Ovary (tissue), 9 donors: ENCODE results near the gene CEP128. TPM values are rescaled to one million over a fixed set of nuclear protein-coding genes. Genes with fewer than 3 reads are reported as not detected.

Source experiments
- DNase-seq, 5 donors: peaks; one replicate each; pipeline ENCODE4 v3.0.0-alpha.2; 2019 to 2020
- H3K27ac ChIP-seq, 2 donors: fragments of 200-600 bp; one replicate each; pipeline versions ENCODE4 v1.5.1 to v1.8.0; 2019 to 2022
- H3K27me3 ChIP-seq: fragments of 200-600 bp; one replicate; pipeline ENCODE4 v1.8.0; 2022
- H3K36me3 ChIP-seq: fragments of 200-600 bp; sonication (generic); one replicate; pipeline ENCODE4 v1.5.1; 2019
- H3K4me1 ChIP-seq: one replicate; pipeline ENCODE4 v1.8.1; 2013; ENCODE audit warnings: mild to moderate bottlenecking, moderate library complexity; ENCODE audit not compliant: insufficient read depth
- H3K4me3 ChIP-seq: fragments of 200-600 bp; sonication (generic); one replicate; pipeline ENCODE4 v1.5.1; 2017
- H3K9me3 ChIP-seq, 2 donors: fragments of 200-600 bp in 1 of 2; sonication (generic) in 1 of 2; one replicate each; pipeline versions ENCODE4 v1.5.1 to v1.8.1; 2013 to 2019; ENCODE audit warnings: mild to moderate bottlenecking in 1 of 2, moderate library complexity in 1 of 2
- CTCF ChIP-seq, 3 donors: fragments of 450-650 bp in 2 of 3; fragments of 200-600 bp in 1 of 3; IDR thresholded peaks; one replicate each; pipeline versions ENCODE4 v1.5.1 to v1.8.0; 2016 to 2022; ENCODE audit warnings: antibody characterized with exemption in 3 of 3, mild to moderate bottlenecking in 1 of 3
- EP300 ChIP-seq: sonication (generic); formaldehyde crosslinking; IDR thresholded peaks from one replicate; pipeline ENCODE4 v1.6.1; 2017; ENCODE audit warnings: antibody characterized with exemption
- POLR2A ChIP-seq: fragments of 450-650 bp; IDR thresholded peaks from one replicate; pipeline ENCODE4 v1.6.1; 2017; ENCODE audit warnings: antibody characterized with exemption, mild to moderate bottlenecking, moderate library complexity
- WGBS, 3 donors: extraction: QIAGEN DNeasy Blood & Tissue Kit in 1 of 3; methylation state at CpG; one replicate each; pipeline versions ENCODE4 v1.1.5 to v1.1.7; 2013 to 2017; 5-methylcytosine and 5-hydroxymethylcytosine counted together
- intact Hi-C, 4 donors: fragments of 100-400 bp; cut with DNase I; formaldehyde crosslinking; loops; one replicate each; pipeline versions ENCODE4 v1.11.0 to v1.15.1; 2022 to 2023
- polyA plus RNA-seq, 2 donors: library from polyadenylated mRNA; stranded (reverse); fragments of 200-250 nt in 1 of 2; fragments of 350-450 nt in 1 of 2; fragmentation: Illumina TruSeq in 1 of 2; extraction: RNeasy Lipid Tissue Mini Kit (QIAGEN cat#74804) in 1 of 2; gene quantifications; one replicate each; pipeline ENCODE4 v1.2.3, GENCODE V29; 2013 to 2014
- total RNA-seq, 7 donors: library from RNA; depleted of rRNA in 2 of 7; stranded (reverse); fragments of >200 nt in 2 of 7; fragmentation: NEBNext Ultra II Directional in 3 of 7; extraction: Animal tissue kit (Norgen Biotek cat#: 25700) in 3 of 7; gene quantifications; one replicate each; pipeline versions ENCODE4 v1.1.0 to v1.2.4, GENCODE V29; 2016 to 2023
- donor health status: DM: no; HTN: no; CAD: no; lungs with moderate emphysema.
- donor health status: DM: no; HTN: no; CAD: no.
- donor health status: Bipolar disorder and iron deficiency.
- donor health status: DM: yes; HTN: yes; CAD: no.
- donor health status: DM: no; HTN: no; CAD: no.
- donor health status: DM: yes; HTN: yes; CAD: no.

The CEP128 gene
- total and polyA plus RNA-seq, 9 donors = 1.5 to 14.3 (median 6.4) TPM

DNA sequence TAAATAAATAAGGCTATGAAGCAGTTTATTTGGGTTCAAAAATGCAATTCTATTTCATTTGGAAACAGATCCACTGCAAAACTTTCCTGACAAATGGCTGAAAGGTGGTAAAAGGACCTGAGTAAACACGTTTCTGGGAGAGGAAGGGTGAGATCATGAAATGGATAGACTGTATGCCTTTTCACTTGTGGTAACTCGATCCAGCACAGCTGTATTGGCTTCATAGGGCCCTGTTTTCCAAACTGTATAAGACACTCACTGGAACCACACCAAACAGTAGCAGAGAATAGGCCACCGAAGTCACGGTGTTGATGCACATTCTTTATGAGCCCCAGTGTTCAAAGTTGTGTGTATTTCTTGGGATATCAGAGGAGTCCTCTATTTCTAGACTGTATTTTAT lies 405.1 kb downstream of the CEP128 start:
- no peak for DNase-seq

DNA sequence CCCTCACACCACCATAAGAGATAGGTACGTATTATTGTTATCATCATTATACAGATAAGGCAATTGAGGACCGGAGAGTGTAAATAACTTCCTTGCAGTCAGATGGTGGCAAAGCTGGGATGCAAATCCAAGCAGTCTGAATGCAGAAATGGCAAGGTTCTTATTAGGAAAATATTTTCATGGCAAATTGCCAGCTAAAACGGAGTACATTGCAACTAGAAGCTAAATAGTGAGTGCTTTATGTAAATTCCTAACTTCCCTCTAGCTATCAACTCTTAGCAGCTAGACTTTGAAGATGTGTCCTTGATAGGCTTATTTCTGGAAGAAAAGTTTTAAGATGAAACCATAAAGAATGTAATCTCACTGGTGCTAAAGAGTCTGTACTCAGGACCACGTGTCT lies 406.4 kb downstream of the CEP128 start:
- Histone ChIP-seq H3K4me1 (no peaks in the 10 kb centered on the region), H3K27ac (no peak overlapping the region), H3K27me3 (no peaks in the 10 kb centered on the region), H3K9me3 (no peaks in the 10 kb centered on the region), H3K36me3 (no peaks in the 10 kb centered on the region), H3K4me3 (no peak overlapping the region)
- TF ChIP-seq POLR2A (no peak), EP300 (no peak), CTCF (IDR thresholded peaks at IDR 0.05) (no peak)
- 13 to 32% (median 14%) methylated on average over 4 of the region's 4 CpGs for WGBS, 3 donors
- intact Hi-C loops = no loop called here
- no peak for DNase-seq

More for the DNA sequence above, 405.1 kb downstream of the CEP128 start:
- no peak overlapping the region for H3K27ac ChIP-seq
- WGBS, 3 donors = 70 to 83% (median 75%) methylated on average over 4 of the region's 4 CpGs
- H3K9me3 ChIP-seq = no peaks in the 10 kb centered on the region
- H3K4me3 ChIP-seq = no peak overlapping the region
- no peaks in the 10 kb centered on the region for H3K27me3 ChIP-seq
- intact Hi-C loops = no loop called here
- TF ChIP-seq EP300 (no peak), CTCF (IDR thresholded peaks at IDR 0.05) (no peak), POLR2A (no peak)
- no peaks in the 10 kb centered on the region for H3K4me1 ChIP-seq
- H3K36me3 ChIP-seq = no peaks in the 10 kb centered on the region

GRCh38 chr14:80523518-80524117 lies 417.9 kb downstream of the CEP128 start:
- Histone ChIP-seq H3K27ac (no peak overlapping the region), H3K9me3 (no peaks in the 10 kb centered on the region), H3K36me3 (no peaks in the 10 kb centered on the region), H3K4me1 (no peaks in the 10 kb centered on the region), H3K4me3 (no peak overlapping the region), H3K27me3 (no peaks in the 10 kb centered on the region)
- TF ChIP-seq CTCF (IDR thresholded peaks at IDR 0.05) = no peak
- TF ChIP-seq EP300 = no peak
- no peak for TF ChIP-seq POLR2A
- no peak for DNase-seq
- intact Hi-C loops = no loop called here

DNA sequence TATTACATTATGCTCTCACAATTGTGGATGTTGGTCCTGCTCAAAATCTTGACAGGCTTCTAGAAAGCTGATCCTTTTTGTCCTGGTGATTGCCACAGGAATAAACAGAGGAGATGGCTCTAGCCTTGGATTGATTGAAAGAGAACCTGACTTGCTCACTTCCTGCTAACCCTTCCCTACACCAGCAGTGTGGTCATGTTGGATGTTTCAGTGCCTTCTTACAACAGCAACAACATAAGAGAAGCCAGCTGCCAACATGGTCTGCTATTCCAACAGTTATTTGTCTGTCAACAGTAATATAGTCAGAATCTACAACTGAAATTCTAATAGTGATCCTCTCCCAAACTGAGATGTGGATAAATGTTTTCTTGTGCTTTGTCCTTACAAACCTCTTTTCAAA lies 418.6 kb downstream of the CEP128 start:
- intact Hi-C loops = no loop called here
- no peaks in the 10 kb centered on the region for H3K4me1 ChIP-seq
- H3K9me3 ChIP-seq = no peaks in the 10 kb centered on the region

More for the DNA sequence above, 418.6 kb downstream of the CEP128 start:
- no peak for DNase-seq
- TF ChIP-seq CTCF (IDR thresholded peaks at IDR 0.05) (no peak), POLR2A (no peak), EP300 (no peak)
- no peak overlapping the region for H3K4me3 ChIP-seq
- no peaks in the 10 kb centered on the region for H3K27me3 ChIP-seq
- H3K36me3 ChIP-seq = no peaks in the 10 kb centered on the region
- H3K27ac ChIP-seq = no peak overlapping the region
